ENCODE results near the gene BRIX1. TPM values are rescaled to one million over a fixed set of nuclear protein-coding genes. Genes with fewer than 3 reads are reported as not detected.

BRIX1 gene
- total RNA-seq, 6 experiments from 2014 or later = 4.9 to 9.4 (median 8.1) TPM

GRCh38 chr5:34869256-34869655 lies 46.3 kb upstream of the BRIX1 start:
- Histone ChIP-seq H3K4me3 (no peak overlapping the region), H3K4me1 (peaks cover 0 to 8% (median 0%) of the 10 kb centered on the region in 4 donors), H3K27me3 (no peaks in the 10 kb centered on the region), H3K9me3 (no peaks in the 10 kb centered on the region), H3K27ac (no peak overlapping the region), H3K36me3 (no peaks in the 10 kb centered on the region)
- DNase-seq (no peak), ATAC-seq (no peak)
- intact Hi-C loops (cut with DNase I) = no loop called here
- TF ChIP-seq POLR2A (IDR thresholded peaks at IDR 0.05) (no peak), CTCF (IDR thresholded peaks at IDR 0.05) (no peak)
- WGBS (ENCODE audit: insufficient coverage, low coverage, low lambda C conversion rate, missing lambda C conversion rate) = 87% methylated on average over 1 of the region's 1 CpG

GRCh38 chr5:34870382-34870781 lies 45.1 kb upstream of the BRIX1 start:
- H3K36me3 ChIP-seq = no peaks in the 10 kb centered on the region
- H3K4me1 ChIP-seq = peaks cover 0 to 8% (median 0%) of the 10 kb centered on the region in 4 donors
- no peaks in the 10 kb centered on the region for H3K9me3 ChIP-seq
- no peak for DNase-seq
- H3K27ac ChIP-seq = no peak overlapping the region
- TF ChIP-seq POLR2A (IDR thresholded peaks at IDR 0.05) (no peak), CTCF (IDR thresholded peaks at IDR 0.05) (no peak)
- intact Hi-C loops (cut with DNase I) = no loop called here
- no peaks in the 10 kb centered on the region for H3K27me3 ChIP-seq
- H3K4me3 ChIP-seq = no peak overlapping the region
- 77% methylated on average over 2 of the region's 2 CpGs for WGBS (ENCODE audit: insufficient coverage, low coverage, low lambda C conversion rate, missing lambda C conversion rate)
- no peak for ATAC-seq

GRCh38 chr5:34876275-34876674 lies 39.2 kb upstream of the BRIX1 start:
- intact Hi-C loops (cut with DNase I) = no loop called here
- Histone ChIP-seq H3K9me3 (no peaks in the 10 kb centered on the region), H3K4me1 (no peaks in the 10 kb centered on the region), H3K36me3 (no peaks in the 10 kb centered on the region), H3K27me3 (no peaks in the 10 kb centered on the region), H3K27ac (no peak overlapping the region), H3K4me3 (no peak overlapping the region)
- TF ChIP-seq POLR2A (IDR thresholded peaks at IDR 0.05) (no peak), CTCF (IDR thresholded peaks at IDR 0.05) (no peak)
- no peak for DNase-seq
- no peak for ATAC-seq

- H3K4me3 ChIP-seq = no peak overlapping the region
- no peaks in the 10 kb centered on the region for H3K9me3 ChIP-seq
- H3K27ac ChIP-seq = no peak overlapping the region
- no peak for ATAC-seq
- H3K27me3 ChIP-seq = no peaks in the 10 kb centered on the region
- TF ChIP-seq CTCF (IDR thresholded peaks at IDR 0.05) = no peak
- no peak for TF ChIP-seq POLR2A (IDR thresholded peaks at IDR 0.05)
- no peaks in the 10 kb centered on the region for H3K36me3 ChIP-seq
- no peaks in the 10 kb centered on the region for H3K4me1 ChIP-seq
- intact Hi-C loops (cut with DNase I) = no loop called here
- DNase-seq = no peak
These were observed 34.3 kb upstream of the BRIX1 start for GRCh38 chr5:34881246-34881645.

GRCh38 chr5:34886392-34887119 lies 29.0 kb upstream of the BRIX1 start:
- intact Hi-C loops (cut with DNase I) = no loop called here
- no peak overlapping the region for H3K27ac ChIP-seq
- H3K9me3 ChIP-seq = no peaks in the 10 kb centered on the region
- ATAC-seq (no peak), DNase-seq (no peak)
- no peaks in the 10 kb centered on the region for H3K27me3 ChIP-seq
- H3K4me1 ChIP-seq = no peaks in the 10 kb centered on the region
- TF ChIP-seq POLR2A (IDR thresholded peaks at IDR 0.05) = no peak
- no peak for TF ChIP-seq CTCF (IDR thresholded peaks at IDR 0.05)
- H3K4me3 ChIP-seq = no peak overlapping the region
- H3K36me3 ChIP-seq = no peaks in the 10 kb centered on the region
- WGBS (ENCODE audit: insufficient coverage, low coverage, low lambda C conversion rate, missing lambda C conversion rate) = 87% methylated on average over 2 of the region's 3 CpGs
